T-helper 22 cell (primary cell): Measurements from ENCODE around the gene ID1.
"Not testable (repeated sequence)": the region's sequence is repeated elsewhere in the genome, so short reads cannot be mapped to it uniquely, and the experiment has no call there.

Experiments used
- DNase-seq: peaks from one replicate; pipeline ENCODE4 v3.0.0-alpha.2; 2020; ENCODE audit warnings: low read depth

Gene ID1

DNA sequence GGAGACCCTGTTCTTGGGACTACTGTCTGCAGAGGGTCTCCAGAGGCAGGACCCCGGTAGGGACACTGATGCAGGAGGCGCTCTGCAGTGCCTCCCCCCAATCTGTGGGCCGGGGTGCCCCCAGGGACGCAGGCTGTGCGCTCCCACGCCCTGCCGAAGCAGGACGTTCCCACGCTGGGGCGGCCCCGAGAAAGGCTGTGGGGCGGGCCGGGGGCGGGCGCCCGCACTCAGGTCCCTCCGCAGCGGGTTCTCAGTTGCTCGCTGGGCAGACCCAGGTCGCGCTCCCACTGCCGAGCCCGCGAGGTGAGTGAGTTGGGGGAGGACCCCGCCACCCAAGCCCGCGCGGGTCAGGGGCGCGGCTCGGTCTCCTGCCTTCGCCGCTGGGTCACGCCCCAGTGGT, 32.6 kb downstream of the ID1 start, which contains the start of gene COX4I2:
Gene COX4I2, plus strand, starts transcription at position 253 of the 400 bp plus-strand sequence. CDS start 1,106 bp downstream, outside the sequence.
- DNase-seq, result no peak

DNA sequence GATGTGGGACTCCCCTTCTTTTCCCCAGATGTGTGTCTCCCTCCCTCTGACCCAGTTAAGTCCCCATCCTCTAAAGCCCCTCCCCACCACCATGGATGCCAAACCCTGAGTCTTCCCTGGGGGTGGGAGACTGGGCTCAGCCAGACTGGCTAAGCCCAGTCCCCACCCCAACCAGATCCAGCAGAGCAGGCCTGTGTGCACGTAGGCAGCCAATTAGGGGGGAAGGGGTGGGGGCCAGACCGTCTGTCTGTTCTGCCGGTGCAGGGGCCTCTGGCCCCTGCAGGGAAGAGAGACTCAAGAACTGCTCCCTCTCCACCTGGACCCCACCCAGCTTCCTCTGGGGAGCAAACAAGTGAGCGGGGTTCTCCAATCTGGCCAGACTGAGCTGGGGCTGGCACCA, 33.2 kb downstream of the ID1 start:
- no peak for DNase-seq

DNA sequence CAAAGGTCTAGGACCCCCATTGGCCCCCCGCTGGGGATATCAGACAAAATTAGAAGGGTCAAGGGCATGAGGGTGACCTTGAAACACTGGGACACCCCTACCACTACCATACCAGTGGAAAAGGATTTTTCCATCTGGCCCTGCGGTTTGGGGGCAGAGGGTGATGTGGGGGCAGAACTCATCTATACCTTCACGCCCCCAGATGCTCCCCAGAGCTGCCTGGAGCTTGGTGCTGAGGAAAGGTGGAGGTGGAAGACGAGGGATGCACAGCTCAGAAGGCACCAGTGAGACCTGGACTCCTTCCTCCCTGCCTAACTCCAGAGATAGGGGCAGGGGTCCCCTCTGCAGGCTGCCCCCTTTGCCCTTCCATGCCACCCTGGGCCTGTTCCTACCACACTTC, 33.7 kb downstream of the ID1 start:
- no peak for DNase-seq

DNA sequence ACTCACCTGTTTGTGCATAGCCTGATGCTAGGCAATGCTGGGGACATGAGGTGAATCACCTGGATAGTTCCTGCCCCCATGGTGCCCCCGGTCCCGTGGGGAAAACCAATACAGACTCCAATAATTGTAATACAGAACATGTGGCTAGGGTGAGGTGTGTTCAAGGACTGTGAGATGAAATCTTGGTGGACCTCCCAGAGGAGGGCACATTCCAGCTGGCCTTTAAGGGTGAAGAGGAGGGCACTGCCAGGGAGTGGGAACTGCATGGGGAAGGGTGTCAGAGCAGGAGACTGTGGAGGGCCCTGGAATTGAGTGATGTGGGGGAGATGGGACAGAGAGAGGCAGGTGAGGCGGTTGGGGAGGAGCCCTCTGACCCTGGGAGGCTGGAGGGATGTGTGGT, 35.2 kb downstream of the ID1 start:
- no peak for DNase-seq

DNA sequence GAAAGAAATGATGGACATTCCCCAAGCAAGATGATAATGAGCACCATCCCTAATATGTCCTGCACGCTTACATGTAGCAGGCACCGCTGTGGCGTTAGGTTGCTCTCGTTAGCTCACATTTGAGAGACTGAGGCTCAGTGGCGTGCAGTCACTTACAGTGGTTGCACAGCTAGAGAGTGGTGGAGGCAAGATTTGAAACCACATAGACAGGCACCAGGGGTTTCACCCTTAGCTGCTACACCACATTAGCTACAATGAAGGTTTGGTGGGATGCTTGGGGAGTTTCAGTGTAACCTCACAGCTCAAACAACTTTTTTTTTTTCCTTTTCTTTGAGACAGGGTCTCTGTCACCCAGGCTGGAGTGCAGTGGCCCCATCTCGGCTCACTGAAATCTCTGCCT, 36.3 kb downstream of the ID1 start:
- no peak for DNase-seq

DNA sequence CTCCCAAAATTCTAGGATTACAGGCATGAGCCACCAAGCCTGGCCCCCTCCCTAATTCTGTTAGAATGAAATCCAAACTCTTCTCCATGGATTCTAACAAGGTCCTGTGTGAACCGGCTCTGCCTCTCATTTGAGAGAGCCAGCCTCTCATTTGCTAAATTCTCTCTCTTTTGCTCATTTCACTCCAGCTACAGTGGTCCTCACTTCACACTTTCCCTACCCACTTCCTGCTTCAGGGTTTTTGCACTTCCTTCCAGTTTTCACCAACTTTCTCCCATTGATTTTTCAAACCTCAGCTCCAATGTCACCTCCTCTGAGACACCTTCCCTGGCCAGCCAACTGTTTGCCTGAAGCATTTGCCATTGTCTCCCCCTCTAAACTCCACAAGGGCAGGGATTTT, 37.7 kb downstream of the ID1 start:
- no peak for DNase-seq

DNA sequence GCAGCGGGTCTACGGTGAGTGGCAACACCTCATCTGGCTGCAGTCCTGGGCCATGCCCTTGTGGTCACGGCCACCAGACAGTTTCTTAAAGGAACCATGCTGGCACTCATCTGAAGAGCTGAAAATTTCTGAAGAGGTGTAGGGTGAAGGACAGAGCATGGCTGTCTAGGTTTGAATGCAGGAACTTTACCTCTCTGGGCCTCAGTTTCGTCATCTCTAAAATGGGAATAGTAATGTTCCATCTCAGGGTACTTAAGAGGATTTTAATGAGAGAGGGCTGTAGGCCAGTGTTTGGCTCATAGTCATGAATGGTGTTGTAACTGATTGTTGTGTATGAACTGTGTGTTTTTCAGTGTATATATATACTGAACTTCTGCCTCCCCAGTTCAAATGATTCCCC, 38.4 kb downstream of the ID1 start:
- no peak for DNase-seq

DNA sequence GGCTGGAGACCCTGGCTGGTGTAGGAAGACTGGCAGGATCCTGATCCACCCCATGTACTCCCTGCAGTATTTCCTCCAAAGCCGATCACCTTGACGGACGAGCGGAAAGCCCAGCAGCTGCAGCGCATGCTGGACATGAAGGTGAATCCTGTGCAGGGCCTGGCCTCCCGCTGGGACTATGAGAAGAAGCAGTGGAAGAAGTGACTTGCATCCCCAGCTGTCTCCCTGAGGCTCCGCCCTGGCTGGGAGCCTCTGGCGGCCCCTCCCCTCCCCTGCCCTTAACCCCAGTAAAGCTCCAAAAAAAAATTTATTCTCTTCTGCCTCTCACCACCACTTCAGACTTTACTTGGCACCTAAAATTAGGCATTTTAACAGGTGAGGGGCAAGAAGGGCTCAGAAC, 39.6 kb downstream of the ID1 start:
- DNase-seq, result no peak

DNA sequence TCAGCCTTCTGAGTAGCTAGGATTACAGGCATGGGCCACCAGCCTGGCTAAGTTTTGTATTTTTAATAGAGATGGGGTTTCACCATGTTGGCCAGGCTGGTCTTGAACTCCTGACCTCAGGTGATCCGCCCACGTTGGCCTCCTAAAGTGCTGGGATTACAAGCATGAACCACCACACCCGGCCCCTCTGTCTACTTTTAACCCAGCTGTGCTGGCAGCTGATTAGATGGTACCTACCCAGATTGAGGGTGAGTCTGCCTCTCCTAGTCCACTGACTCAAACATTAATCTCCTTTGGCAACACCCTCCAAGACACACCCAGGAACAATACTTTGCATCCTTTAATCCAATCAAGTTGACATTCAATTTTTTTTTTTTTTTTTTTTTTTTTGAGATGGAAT, 43.0 kb downstream of the ID1 start:
- not testable (repeated sequence) for DNase-seq

DNA sequence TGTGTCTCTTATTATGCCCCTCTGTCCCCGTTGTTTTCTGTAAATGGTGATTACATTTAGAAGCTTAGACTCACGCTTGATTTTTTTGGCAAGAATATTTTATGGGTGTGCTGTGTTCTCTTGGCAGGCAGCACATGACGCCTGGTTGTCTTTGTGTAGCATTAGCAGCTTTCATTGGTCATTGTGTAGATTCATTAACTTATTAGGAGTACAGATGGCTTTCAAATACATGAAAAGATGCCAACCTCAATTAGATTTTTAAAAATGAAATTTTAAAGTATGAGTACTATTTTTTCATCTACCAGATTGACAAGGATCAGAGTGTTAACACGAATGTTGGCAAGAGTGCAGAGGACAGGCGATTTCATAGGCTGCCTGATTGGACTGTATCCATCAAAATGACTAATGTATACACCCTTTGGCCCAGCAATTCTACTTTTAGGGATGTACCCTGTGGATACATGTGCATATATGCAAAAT, 47.9 kb downstream of the ID1 start:
- no peak for DNase-seq

DNA sequence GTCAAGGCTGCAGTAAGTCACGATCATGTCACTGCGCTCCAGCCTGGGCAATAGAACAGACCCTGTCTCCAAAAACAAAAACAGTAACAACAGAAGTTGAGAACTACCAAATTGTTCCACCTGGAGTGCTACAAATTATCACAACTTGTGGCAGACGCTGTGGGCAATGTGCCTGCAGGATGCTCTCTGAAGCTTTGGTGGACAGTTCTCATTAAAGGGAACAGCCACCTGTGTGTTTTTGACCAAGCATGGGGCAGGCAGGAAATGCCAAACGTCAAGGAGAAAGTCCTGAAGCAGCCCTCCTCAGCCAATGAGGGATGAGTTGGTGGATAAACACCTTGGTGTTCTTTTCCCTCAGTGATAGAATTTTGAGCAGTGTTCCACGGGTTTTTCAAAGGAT, 48.5 kb downstream of the ID1 start:
- no peak for DNase-seq

DNA sequence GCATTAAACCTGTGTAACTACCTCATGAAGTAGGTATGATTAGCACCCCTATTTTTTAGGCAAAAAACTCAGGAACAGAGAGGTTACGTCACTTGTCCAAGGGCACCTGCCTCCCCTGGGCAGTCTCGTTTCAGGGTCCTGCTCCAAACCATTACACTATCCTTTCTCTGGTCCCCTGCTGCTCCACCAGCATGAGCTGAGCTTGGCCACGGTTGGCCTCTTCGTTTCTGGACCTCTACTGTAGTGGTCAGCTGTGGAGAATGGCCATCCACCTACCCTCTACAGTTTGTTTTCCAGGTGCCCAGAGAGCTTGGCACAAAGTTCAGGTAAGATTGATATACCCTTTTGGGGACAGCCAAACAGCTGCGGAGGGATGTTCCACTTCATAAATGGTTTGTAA, 49.4 kb downstream of the ID1 start:
- DNase-seq, result no peak
